HT1080 (cell line): ENCODE data around the gene EPB41L2. TPM values are rescaled to one million over a fixed set of nuclear protein-coding genes. Genes with fewer than 3 reads are reported as not detected.

Source experiments
- DNase-seq: peaks from one replicate; pipeline ENCODE4 v3.0.0-alpha.2; 2015; ENCODE audit warnings: low read depth
- total RNA-seq: library from RNA; depleted of rRNA; stranded (reverse); fragments of >200 nt; shearing (Covaris generic); gene quantifications from 2 replicates; pipeline ENCODE4 v1.2.3, GENCODE V29; 2014

Gene EPB41L2
- total RNA-seq, 1 experiment from 2014 or later, result 32.5 TPM

DNA sequence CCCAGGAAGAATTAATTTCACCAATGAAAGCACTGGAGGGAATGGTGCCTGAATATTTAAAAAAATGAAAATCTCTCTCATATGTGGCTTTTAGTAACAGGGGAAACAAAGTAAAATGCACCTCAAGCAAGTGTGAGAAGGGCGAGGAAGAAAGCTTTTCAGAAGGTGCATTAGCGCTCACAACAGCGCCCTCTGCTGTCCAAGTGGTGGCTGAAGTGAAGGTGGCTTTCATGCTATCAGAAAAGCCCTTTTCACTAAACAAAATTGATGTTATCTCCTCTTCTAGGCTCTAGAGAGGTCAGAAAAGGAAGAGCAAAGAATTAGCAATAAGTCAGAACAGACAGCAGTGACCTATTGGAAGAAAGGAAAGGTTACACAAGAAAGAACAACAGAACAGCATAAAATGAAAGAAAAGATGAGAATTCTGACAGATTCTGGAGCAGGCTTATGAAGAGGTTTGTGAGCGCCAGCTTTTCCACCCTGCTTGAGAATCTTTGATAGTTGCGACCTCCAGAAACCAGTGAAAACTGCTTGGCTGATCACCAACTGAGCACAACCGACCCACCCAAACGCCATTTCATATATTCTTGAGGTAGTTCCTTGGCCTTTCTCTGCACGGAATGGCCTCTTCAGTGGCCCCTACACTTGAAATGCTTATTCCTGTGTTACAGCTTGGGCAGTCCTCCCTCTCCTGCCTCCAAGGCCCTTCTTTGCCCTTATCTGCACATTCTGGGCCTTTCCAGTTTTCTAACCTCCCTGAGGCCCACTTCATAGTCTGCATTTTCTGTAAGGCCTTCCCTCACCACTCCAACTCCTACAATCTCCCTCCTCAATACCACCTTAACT lies 190.6 kb downstream of the EPB41L2 start:
- peak; percentile 36 for DNase-seq

DNA sequence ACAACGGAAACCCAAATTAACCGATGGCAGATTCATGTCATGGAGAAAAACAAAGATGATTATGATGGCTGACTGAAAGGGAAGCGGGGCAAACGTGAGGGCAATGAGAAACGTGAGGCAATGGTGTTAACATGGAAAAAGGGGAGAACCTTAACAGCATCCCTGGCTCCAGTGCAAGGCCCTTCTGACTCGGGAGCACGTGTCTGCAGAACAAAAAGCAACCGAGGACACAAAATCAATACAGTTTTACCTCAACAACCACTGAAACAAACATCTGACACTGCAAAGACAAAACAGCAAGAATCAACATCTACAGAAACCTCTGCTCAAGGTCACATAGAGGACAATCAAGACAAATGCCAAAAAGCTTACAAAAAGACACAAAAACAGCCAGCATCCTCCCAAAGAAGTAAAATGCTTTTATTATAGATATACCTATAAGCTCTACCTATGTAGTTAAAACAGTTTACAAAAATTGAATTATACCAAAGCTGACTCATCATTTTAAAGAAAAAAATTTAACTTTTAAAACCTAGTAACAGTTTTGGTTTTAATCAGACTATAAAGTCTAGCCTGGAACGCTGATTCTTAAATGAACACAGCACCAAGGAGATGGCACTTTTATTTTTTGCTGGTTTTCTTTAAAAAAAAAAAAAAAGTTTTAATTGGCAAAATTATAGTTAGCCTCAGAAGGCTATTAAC lies 192.7 kb downstream of the EPB41L2 start:
- DNase-seq, result no peak

DNA sequence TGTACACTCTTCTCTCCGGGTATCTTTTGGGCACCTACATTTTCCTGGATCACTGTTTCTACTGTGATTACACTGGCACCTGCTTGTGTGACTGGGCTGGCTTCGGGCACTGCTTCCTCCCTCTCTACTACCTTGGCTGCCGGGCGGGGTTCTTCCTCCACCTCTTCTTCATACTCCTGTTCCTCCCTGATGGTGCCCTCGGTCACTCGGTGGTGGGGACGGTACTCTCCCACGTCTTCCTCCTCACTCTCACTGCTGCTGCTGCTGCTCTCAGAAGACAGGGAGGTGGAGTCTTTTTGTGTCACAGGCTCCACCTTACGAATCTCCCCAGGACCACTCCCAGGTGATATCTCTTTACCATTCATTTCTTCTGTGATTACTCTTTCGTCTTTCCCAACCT lies 193.4 kb downstream of the EPB41L2 start:
- DNase-seq, result no peak

DNA sequence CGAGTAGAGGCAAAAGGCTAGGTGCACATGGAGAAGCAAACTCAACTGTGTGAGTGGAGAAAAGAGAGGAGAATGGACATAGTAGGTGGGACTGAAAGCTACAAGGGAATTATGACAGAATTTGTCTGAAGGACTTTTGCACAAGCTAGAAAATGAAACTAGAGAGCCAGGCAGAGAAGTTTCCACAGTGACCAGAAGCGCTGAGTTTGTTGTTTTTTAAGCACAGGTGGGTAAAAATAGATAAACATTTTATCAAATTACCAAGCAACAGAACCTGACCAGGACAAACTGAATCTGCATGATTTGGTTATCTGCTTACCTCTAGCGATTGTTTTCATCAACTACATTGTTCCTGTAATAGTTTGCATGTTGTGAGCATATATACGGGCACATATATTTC lies 197.3 kb downstream of the EPB41L2 start:
- DNase-seq, result no peak

DNA sequence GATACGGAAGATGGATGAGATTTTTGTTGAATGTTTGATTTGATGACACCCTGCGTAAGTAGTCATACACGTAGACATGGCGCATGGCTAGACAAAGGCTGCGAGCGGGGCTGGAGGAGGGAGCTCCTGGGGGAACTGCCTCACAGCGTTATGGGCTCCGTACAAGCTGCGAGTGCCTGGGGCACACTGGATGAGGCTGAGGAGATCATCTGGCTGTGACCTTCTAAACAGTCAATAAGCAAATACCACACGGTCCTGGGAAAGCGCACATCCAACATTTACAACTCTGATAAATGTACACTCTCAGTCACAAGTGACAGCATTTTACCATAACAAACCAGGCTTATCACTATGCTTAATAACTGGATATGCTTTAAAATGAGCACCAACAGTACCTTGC lies 198.7 kb downstream of the EPB41L2 start:
- DNase-seq, result no peak

GRCh38 chr6:130863415-130864230 lies 199.4 kb downstream of the EPB41L2 start:
- no peak for DNase-seq

- no peak for DNase-seq
These were observed 200.7 kb downstream of the EPB41L2 start for GRCh38 chr6:130862370-130862769.

DNA sequence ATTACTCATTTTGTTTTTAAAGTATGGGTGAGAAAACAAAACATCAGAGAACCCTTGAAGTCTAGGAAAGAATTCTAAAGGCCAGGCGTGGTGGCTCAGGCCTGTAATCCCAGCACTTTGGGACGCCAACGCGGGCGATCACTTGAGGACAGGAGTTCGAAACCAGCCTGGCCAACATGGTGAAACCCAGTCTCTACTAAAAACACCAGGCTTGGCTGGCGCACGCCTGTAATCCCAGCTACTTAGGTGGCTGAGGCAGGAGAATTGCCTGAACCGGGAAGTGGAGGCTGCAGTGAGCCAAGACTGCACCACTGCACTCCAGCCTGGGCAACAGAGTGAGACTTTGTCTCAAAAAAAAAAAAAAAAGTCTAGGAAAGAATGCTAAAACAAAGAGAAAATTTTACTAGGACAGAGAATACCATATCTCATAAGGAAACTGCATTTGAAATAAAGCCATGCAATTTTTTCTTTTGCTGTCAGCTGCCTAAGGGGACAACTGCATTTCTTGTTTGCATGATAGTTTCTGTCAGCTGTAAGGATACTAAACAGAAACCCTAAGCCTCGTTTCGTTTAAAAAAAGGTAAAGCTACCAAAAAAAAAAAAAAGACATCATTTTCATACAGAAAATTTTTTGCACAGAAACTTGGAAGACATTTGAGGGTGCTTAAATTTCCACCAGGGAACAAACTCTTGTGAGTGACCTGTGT lies 203.7 kb downstream of the EPB41L2 start:
- DNase-seq, result no peak

DNA sequence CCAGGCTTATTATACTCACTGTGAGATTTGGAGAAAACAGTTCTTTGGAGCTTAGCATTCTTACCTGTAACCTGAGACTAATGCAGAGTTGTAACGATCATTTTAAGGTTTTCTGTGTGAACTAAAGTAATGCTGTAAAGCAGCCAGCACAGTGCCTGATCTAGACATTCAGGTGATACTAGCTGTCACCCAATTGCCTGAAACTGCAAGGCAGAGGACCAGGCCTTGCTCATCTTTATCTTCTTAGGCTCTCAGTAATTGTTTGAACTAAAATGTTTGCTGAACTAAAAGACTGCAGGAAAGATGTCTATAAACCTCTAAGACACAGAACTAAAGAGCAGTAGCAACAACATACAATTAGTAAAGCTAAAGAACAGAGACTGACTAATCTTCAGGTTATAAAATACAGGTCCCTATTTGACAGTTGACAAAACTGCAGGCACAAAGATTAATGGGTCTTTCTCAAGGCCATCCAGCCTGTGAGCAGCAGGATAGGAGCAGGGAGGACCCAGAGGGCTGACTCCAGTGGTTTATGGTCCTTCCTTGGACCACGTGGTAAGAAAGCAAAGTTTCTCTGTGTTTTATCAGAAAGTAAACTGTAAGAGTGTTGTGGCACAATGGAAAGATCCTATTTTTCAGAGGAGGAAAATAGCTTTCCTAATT lies 204.4 kb downstream of the EPB41L2 start:
- DNase-seq, result no peak

DNA sequence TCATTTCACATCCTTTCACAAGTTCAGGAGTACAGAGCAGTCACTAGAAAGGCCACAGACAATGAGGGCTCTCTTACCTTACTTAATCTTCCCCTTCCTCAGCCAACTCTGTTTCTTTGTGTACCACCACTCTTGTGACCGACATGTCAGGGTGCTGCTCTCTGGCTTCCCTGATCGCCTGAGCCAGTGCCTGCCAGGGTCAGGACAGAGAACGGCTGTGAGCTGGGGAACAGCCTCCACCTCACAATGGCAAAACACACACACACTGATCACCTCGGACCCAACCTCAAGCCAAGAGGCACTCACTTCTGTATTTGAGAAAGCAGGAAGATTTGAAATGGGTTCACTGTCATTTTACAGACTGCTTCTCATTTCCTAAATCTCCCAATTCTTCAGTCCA lies 205.0 kb downstream of the EPB41L2 start:
- no peak for DNase-seq

- DNase-seq, result peak; percentile 13
These were observed 209.4 kb downstream of the EPB41L2 start for GRCh38 chr6:130853555-130854183.

GRCh38 chr6:130852844-130853554 lies 210.0 kb downstream of the EPB41L2 start:
- no peak for DNase-seq

GRCh38 chr6:130851026-130851425 lies 212.0 kb downstream of the EPB41L2 start:
- DNase-seq, result no peak

DNA sequence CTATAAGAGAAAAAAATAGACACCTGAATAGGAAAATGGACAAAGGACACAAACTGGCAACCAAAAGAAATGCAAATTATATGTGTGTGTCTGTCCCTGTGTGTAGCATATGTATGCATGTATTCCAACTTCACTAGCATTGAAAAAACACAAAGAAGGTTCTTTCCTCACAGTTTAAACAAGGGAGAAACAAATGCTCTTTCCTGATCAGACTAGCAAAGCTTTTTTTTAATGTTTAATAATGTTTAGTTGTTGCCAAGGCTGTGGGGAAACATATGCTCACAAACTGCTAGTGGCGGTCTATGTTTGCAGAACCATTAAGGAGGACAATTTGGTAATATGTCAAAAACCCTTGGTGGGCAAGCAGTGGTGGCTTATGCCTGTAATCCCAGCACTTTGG lies 213.5 kb downstream of the EPB41L2 start:
- DNase-seq, result no peak

DNA sequence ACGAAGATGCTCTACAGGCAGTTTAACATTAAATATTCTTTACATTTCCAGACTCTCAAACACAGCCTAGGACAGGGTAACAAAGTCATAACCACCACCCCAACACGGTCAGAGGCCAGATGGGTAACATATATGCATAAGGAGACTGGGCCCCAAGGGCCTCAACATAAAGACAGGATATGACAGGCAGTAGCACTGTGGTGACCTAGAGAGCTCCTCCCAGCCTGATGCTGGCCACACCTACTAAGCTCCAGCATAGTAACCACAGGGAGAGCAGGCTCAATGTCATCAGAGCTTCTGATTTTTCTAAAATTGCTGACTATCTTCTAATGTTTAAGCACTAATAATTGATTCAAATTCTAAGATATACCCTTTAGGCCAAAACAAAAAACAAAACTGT lies 214.1 kb downstream of the EPB41L2 start:
- peak; percentile 46 for DNase-seq

GRCh38 chr6:130847001-130847910 lies 215.8 kb downstream of the EPB41L2 start:
- DNase-seq, result no peak

DNA sequence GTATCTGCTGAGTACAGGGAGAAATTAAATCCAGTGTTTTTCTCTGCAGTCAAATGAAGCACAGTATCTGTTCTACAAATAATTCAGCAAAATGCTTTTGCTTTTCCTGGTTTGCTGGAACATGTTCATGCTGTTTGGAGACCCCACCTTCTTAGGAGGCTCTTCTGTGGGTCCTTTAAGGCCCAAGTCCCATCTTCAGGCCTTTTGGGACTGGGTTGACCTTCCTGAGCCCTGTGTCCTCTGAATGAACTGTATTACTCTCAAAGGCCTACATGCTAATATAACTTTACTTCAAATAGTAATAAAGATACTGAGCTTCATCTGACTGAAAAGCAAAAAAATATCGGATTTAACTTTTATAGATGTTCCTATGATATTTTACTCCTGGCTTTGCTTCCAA lies 216.5 kb downstream of the EPB41L2 start:
- DNase-seq, result no peak

- peak; percentile 15 for DNase-seq
These were observed 219.3 kb downstream of the EPB41L2 start for GRCh38 chr6:130843575-130844320.
